HepG2 (cell line): ENCODE results near the gene LRRC28. TPM values are rescaled to one million over a fixed set of nuclear protein-coding genes. Genes with fewer than 3 reads are reported as not detected.

ENCODE experiments used
- AGO1 ChIP-seq: fragments of 200-400 bp; formaldehyde crosslinking; IDR thresholded peaks from 2 replicates; pipeline ENCODE4 v1.6.1; 2017; ENCODE audit warnings: mild to moderate bottlenecking, low read depth, low read length, moderate library complexity; ENCODE audit not compliant: poor library complexity, severe bottlenecking
- CEBPG ChIP-seq: IDR thresholded peaks from 2 replicates; pipeline ENCODE4 v1.6.1; 2016
- MTERF4 ChIP-seq: sonication (generic); formaldehyde crosslinking; IDR thresholded peaks from 2 replicates; pipeline ENCODE4 v1.8.0; 2023; ENCODE audit warnings: mild to moderate bottlenecking, missing genetic modification reagents
- NCOR1 ChIP-seq: fragments of 200-600 bp; sonication (generic); IDR thresholded peaks from 2 replicates; pipeline ENCODE4 v1.7.0; 2017; ENCODE audit warnings: antibody characterized with exemption, low read length, borderline replicate concordance
- NRL ChIP-seq: sonication (generic); formaldehyde crosslinking; IDR thresholded peaks from 2 replicates; pipeline ENCODE4 v1.5.0; 2020; ENCODE audit warnings: missing genetic modification reagents, mild to moderate bottlenecking, moderate library complexity, borderline replicate concordance
- PITX1 ChIP-seq: sonication (generic); formaldehyde crosslinking; IDR thresholded peaks from 2 replicates; pipeline ENCODE4 v1.5.1; 2020; ENCODE audit warnings: mild to moderate bottlenecking, missing genetic modification reagents
- PREB ChIP-seq: sonication (generic); formaldehyde crosslinking; IDR thresholded peaks from 2 replicates; pipeline ENCODE4 v1.4.0; 2020; ENCODE audit warnings: missing genetic modification reagents
- RFXAP ChIP-seq: sonication (generic); formaldehyde crosslinking; IDR thresholded peaks from 2 replicates; pipeline ENCODE4 v1.4.0; 2020; ENCODE audit warnings: missing genetic modification reagents, borderline replicate concordance
- RNF219 ChIP-seq: sonication (generic); formaldehyde crosslinking; IDR thresholded peaks from 2 replicates; pipeline ENCODE4 v1.5.0; 2020; ENCODE audit warnings: mild to moderate bottlenecking, missing genetic modification reagents
- ZFAT ChIP-seq: sonication (generic); formaldehyde crosslinking; conservative IDR thresholded peaks from 2 replicates; pipeline ENCODE4 v1.8.1; 2023; ENCODE audit warnings: missing genetic modification reagents, inconsistent platforms
- ZNF264 ChIP-seq: sonication (generic); formaldehyde crosslinking; IDR thresholded peaks from 2 replicates; pipeline ENCODE4 v1.4.0; 2020; ENCODE audit warnings: missing genetic modification reagents
- ZNF646 ChIP-seq: sonication (generic); formaldehyde crosslinking; IDR thresholded peaks from 2 replicates; pipeline ENCODE4 v1.9.0; 2021; ENCODE audit warnings: mild to moderate bottlenecking, missing genetic modification reagents
- ZNF678 ChIP-seq: sonication (generic); formaldehyde crosslinking; IDR thresholded peaks from 2 replicates; pipeline ENCODE4 v1.4.0; 2020; ENCODE audit warnings: mild to moderate bottlenecking, missing genetic modification reagents
- ZNF772 ChIP-seq: sonication (generic); formaldehyde crosslinking; IDR thresholded peaks from 2 replicates; pipeline ENCODE4 v1.5.0; 2020; ENCODE audit warnings: mild to moderate bottlenecking, missing genetic modification reagents
- ZNF792 ChIP-seq: IDR thresholded peaks from 2 replicates; pipeline ENCODE4 v1.6.1; 2016
- ZNF841 ChIP-seq: sonication (generic); formaldehyde crosslinking; IDR thresholded peaks from 2 replicates; pipeline ENCODE4 v1.8.1; 2023; ENCODE audit warnings: missing genetic modification reagents, borderline replicate concordance
- polyA plus RNA-seq, 8 experiments: library from polyadenylated mRNA; depleted of rRNA in 3 of 8; stranded (reverse) in 7 of 8; unstranded in 1 of 8; fragments of >200 nt; fragmentation: Illumina TruSeq in 4 of 8; extraction: Trizol in 4 of 8; gene quantifications; 2 replicates each; pipeline versions ENCODE4 v1.2.1 to v1.2.3, GENCODE V29; 2011 to 2016; ENCODE audit warnings: low read depth in 4 of 8, missing spikeins in 1 of 8, mixed read lengths in 1 of 8; ENCODE audit not compliant: insufficient read depth in 1 of 8
- total RNA-seq, 5 experiments: library from RNA; depleted of rRNA; stranded (reverse); fragments of >200 nt; fragmentation: Illumina TruSeq; extraction: Trizol; gene quantifications; 2 replicates each; pipeline ENCODE4 v1.2.3, GENCODE V29; 2016; ENCODE audit warnings: low read depth in 1 of 5

LRRC28 gene
- total and polyA plus RNA-seq, 2 of the 13 experiments (the other 11 are each of a cell fraction or from before 2014, with no cell fraction given) = 17.5 to 21.3 TPM

GRCh38 chr15:99250857-99251841 is at the start of gene LRRC28 (continued):
- TF ChIP-seq MTERF4 (CRISPR knock-in tag) (no peak), RFXAP (CRISPR knock-in tag) (peak; percentile 40; the same call in 1 of the 2 replicates), ZNF678 (no peak), PITX1 (CRISPR knock-in tag) (peak; percentile 55), ZNF841 (no peak), RNF219 (CRISPR knock-in tag) (0 out of 2 replicates have a peak, but pooled peaks have one; percentile 2), ZNF772 (CRISPR knock-in tag) (peak; percentile 26; the same call in 1 of the 2 replicates), NCOR1 (no peak; the same call in 1 of the 2 replicates), AGO1 (no peak), ZNF792 (0 out of 2 replicates have a peak, but pooled peaks have one; percentile 12), ZNF646 (no peak), NRL (no peak), ZNF264 (CRISPR knock-in tag) (no peak), ZFAT (CRISPR knock-in tag) (no peak), CEBPG (CRISPR knock-in tag) (no peak), PREB (CRISPR knock-in tag) (no peak)
